GM19452 (cell line): ENCODE results near the gene PPFIA4.

Experiments
- ATAC-seq: cut with Tn5 transposase; IDR thresholded peaks from one replicate; pipeline ENCODE4 v1.9.1; 2021; ENCODE audit not compliant: unreplicated experiment

Gene PPFIA4

DNA sequence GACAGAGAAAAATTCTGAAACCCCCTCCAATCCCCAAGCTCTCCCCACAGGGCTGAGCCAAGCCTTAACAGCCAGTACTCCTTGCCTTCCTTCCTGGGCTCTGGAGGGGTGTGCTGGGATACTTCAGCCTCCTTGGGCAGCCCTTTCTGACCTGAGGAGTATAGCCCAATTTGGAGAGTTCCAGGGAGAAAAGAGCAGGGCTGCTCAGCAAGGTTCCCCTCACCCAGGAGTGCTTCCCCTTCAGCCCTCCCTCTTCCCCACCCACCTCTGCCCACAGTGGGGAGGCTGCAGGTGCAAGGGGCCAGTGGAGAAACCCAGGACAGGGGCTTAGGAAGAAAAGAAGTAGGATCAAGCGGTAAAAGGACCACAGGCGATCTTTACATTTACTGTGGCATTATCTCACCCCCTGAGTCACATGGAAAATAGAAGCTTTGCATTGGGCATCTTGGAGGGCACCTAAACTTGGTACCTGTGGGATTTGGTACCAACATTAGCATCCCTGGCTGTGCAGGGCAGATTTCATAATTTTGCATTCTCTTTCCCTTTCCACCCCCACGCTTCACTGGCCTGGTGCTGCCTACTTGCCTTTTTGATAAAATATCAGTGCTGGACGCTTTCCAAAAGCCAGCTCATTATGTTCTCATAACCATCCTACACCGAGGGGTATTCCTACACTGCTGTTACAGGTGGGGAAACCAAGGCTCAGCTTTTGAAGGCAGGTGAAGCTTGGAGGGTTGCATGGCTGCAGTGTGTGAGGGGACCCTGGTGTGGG, 98.4 kb downstream of the PPFIA4 start:
- no peak for ATAC-seq

DNA sequence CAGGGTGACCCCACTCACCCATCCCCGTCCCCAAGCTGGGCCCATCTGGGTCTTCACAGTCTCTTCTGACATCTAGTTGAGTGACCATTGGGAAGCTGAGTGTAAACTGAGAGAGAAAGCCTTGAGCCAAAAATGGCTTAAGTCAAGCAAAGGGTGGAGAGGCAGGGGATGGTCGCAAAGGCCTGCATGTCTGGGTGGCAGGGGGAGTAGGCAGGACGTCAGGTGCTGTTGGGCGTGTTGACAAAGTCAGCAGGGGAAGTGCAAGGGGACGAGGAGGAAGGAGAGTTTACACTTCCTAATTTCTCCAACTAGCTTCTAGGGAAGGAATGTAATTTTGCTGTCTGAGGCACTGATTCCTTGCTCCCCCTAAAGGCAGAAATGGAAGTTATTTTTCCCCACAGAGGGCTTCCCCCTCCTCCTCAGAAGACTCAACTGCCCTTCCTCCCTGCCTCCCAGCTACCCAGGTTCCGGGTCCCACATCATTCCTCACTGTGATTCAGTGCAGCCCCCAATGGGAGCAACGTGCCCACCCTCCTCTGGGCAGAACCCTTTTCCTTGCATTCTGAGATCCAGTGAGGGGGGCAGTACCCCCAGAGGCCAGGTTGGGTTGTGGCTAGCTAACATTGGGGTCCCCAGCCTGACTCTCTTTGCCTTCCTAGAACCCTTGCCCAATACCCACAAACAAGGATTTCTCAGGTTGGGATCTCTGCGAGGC, 100.0 kb downstream of the PPFIA4 start:
- no peak for ATAC-seq

DNA sequence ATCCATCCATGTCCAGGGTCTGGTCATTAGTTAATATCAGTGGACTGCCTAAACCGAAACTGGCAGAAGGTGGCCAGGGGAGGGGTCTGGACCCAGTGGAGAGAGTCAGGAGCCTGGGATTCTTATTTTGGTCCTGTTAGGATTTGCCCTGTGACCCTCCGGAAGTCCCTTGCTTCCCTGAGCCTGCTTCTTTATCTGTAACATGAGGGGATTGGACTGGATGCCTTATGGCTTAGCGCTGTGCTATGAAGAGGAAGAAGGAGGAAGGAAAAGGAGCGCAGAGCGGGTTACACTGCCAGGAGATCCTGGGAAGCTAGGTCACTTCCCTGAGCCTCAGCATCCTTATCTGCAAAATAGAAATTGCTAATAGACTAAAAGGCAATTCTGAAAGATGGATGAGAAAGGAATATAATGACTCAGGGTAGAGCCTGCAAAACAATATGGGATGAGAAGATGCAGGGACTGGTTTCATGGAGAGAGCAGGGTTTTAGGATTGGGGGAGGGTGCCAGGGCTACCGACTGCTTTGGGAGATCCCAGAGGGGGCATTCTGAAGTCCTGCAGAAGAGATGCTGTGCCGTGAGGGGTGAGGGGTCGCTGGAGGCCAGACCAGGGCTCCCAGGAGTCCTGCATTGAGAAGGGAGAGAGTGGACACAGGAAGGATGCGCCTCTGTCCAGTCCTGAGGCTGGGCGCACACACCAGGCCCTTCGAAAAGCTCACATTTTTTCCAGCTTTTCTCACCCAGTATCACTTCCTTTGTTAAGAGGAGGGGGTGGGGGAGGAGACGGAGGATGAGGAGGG, 100.8 kb downstream of the PPFIA4 start:
- no peak for ATAC-seq

DNA sequence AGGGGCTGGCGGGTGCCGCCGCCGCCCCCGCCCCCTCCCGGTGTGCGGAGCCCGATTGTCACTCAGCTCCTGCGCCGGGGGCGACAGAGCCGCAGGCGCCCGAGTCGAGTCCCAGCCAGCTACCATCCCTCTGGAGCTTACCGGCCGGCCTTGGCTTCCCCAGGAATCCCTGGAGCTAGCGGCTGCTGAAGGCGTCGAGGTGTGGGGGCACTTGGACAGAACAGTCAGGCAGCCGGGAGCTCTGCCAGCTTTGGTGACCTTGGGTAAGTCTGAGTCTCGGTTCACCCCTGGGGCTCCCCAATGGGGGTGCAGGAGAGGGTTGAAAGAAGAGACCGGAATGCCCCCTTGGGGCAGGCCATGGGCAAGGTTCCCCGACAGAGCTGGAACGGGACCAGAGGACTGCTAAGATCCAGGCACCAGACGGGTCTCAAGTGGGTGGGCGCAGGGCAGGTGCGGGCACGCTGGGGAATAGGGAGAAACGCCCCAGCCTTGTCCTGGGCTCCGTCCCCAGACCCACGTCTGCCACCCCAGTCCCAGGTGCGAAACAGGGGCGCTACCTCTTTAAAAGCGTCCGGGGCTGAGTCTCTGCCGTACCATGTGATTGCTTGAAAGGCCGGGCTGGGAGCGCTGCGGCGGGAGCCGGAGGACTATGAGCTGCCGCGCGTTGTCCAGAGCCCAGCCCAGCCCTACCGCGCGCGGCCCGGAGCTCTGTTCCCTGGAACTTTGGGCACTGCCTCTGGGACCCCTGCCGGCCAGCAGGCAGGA, 101.6 kb downstream of the PPFIA4 start, which contains the start of gene ADORA1:
TSS of gene ADORA1 (plus strand) at position 61 of the 765 bp plus-strand sequence. CDS start 1,116 bp downstream, outside the sequence.
- ATAC-seq: no peak

DNA sequence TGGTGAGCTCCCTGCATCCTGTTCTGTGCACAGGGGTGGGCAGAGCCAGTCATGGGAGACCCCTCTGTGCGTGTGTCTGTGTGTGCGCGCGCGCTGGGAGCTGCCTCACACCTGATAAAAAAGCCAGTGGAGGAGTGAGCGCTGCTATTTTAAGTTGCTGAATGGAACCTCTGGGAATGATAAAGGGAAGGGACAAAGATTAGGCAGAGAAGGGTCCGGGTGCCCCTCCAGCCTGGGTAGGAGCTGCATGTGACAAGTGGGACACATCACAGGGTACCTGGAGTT, 102.1 kb downstream of the PPFIA4 start:
- ATAC-seq: no peak
